HG03571 (cell line): ENCODE results near the gene KCNJ5.

Experiments used
- ATAC-seq: cut with Tn5 transposase; IDR thresholded peaks from one replicate; pipeline ENCODE4 v1.9.1; 2021; ENCODE audit not compliant: unreplicated experiment

KCNJ5 gene

GRCh38 chr11:128927683-128928336 lies 36.7 kb downstream of the KCNJ5 start:
- no peak for ATAC-seq

- ATAC-seq: peak; percentile 98
These were observed 37.2 kb downstream of the KCNJ5 start for GRCh38 chr11:128928400-128928799.

GRCh38 chr11:128929468-128929867 lies 38.3 kb downstream of the KCNJ5 start:
- ATAC-seq: no peak

GRCh38 chr11:128929991-128930390 lies 38.8 kb downstream of the KCNJ5 start:
- ATAC-seq: no peak

GRCh38 chr11:128931066-128931465 lies 39.9 kb downstream of the KCNJ5 start:
- ATAC-seq: no peak

- ATAC-seq: no peak
These were observed 40.5 kb downstream of the KCNJ5 start for GRCh38 chr11:128931668-128932067.

GRCh38 chr11:128933481-128934178 lies 42.5 kb downstream of the KCNJ5 start:
- ATAC-seq: no peak

GRCh38 chr11:128934351-128934750 lies 43.2 kb downstream of the KCNJ5 start:
- no peak for ATAC-seq

- no peak for ATAC-seq
These were observed 43.8 kb downstream of the KCNJ5 start for GRCh38 chr11:128934926-128935325.

GRCh38 chr11:128936606-128937251 lies 45.6 kb downstream of the KCNJ5 start:
- ATAC-seq: no peak

- ATAC-seq: no peak
These were observed 46.3 kb downstream of the KCNJ5 start for GRCh38 chr11:128937480-128937879.

GRCh38 chr11:128938156-128938885 lies 47.2 kb downstream of the KCNJ5 start:
- ATAC-seq: no peak

- ATAC-seq: no peak
These were observed 48.4 kb downstream of the KCNJ5 start for GRCh38 chr11:128939591-128939990.

- ATAC-seq: no peak
These were observed 49.0 kb downstream of the KCNJ5 start for GRCh38 chr11:128940156-128940555.

- no peak for ATAC-seq
These were observed 49.4 kb downstream of the KCNJ5 start for GRCh38 chr11:128940603-128941002.

- no peak for ATAC-seq
These were observed 50.0 kb downstream of the KCNJ5 start for GRCh38 chr11:128941110-128941509.

GRCh38 chr11:128941573-128942271 lies 50.6 kb downstream of the KCNJ5 start:
- no peak for ATAC-seq

GRCh38 chr11:128942272-128942612 lies 51.1 kb downstream of the KCNJ5 start:
- no peak for ATAC-seq

GRCh38 chr11:128942817-128943427 lies 51.8 kb downstream of the KCNJ5 start, which contains the start of gene TP53AIP1:
Gene TP53AIP1 (minus strand): TSS chr11:128942871. CDS start chr11:128937818, 5,053 bp downstream.
- ATAC-seq: no peak

- no peak for ATAC-seq
These were observed 52.3 kb downstream of the KCNJ5 start for GRCh38 chr11:128943428-128943976.
